Natural killer cell (primary cell): ENCODE measurements around the gene PTMA. TPM values are rescaled to one million over a fixed set of nuclear protein-coding genes. Genes with fewer than 3 reads are reported as not detected.

Experiments used
- ATAC-seq, 3 donors: fragments of 150-1000 bp in 2 of 3; fragments of 200-7000 bp in 1 of 3; cut with Tn5 transposase; 1 replicate in 1 of 3; 2 replicates in 2 of 3; pipeline ENCODE4 v1.10.0; 2021; ENCODE audit warnings: mild to moderate bottlenecking in 2 of 3, moderate library complexity in 2 of 3
- DNase-seq, 2 donors: peaks; one replicate each; pipeline versions ENCODE4 v3.0.0 to v3.0.0-alpha.2; 2013 to 2021; ENCODE audit warnings: mixed read lengths in 1 of 2
- H3K27ac ChIP-seq: one replicate; pipeline ENCODE4 v1.5.1; 2013; ENCODE audit warnings: mild to moderate bottlenecking, low read length
- H3K27me3 ChIP-seq: one replicate; pipeline ENCODE4 v1.6.1; 2013; ENCODE audit warnings: low read length; ENCODE audit not compliant: control insufficient read depth, insufficient read depth
- H3K36me3 ChIP-seq: one replicate; pipeline ENCODE4 v1.6.1; 2013; ENCODE audit warnings: low read length; ENCODE audit not compliant: control insufficient read depth, insufficient read depth
- H3K4me1 ChIP-seq: one replicate; pipeline ENCODE4 v1.6.1; 2013; ENCODE audit warnings: low read length; ENCODE audit not compliant: control insufficient read depth, insufficient read depth
- H3K4me3 ChIP-seq: one replicate; pipeline ENCODE4 v1.5.1; 2013; ENCODE audit warnings: low read length
- H3K9me3 ChIP-seq: one replicate; pipeline ENCODE4 v1.6.1; 2013; ENCODE audit warnings: low read length; ENCODE audit not compliant: control insufficient read depth, insufficient read depth
- H3K27ac Mint-ChIP-seq, 2 donors: one replicate each; pipeline ENCODE4 v1.8.0; 2022; ENCODE audit warnings: mild to moderate bottlenecking in 2 of 2, mixed read lengths in 2 of 2, moderate library complexity in 1 of 2
- H3K27me3 Mint-ChIP-seq, 2 donors: one replicate each; pipeline ENCODE4 v1.8.0; 2022; ENCODE audit warnings: low read depth in 2 of 2, mixed read lengths in 2 of 2
- H3K36me3 Mint-ChIP-seq: one replicate; pipeline ENCODE4 v1.8.0; 2022; ENCODE audit warnings: mixed read lengths
- H3K4me1 Mint-ChIP-seq, 2 donors: one replicate each; pipeline ENCODE4 v1.8.0; 2022; ENCODE audit warnings: mixed read lengths in 2 of 2
- H3K4me3 Mint-ChIP-seq: one replicate; pipeline ENCODE4 v1.8.0; 2022; ENCODE audit warnings: mild to moderate bottlenecking, moderate library complexity, mixed read lengths
- H3K9me3 Mint-ChIP-seq, 2 donors: one replicate each; pipeline ENCODE4 v1.8.0; 2022; ENCODE audit warnings: mixed read lengths in 2 of 2
- CTCF ChIP-seq: fragments of 200-600 bp; IDR thresholded peaks from one replicate; pipeline ENCODE4 v1.8.0; 2022; ENCODE audit warnings: antibody characterized with exemption
- whole genome bisulfite sequencing: methylation state at CpG from one replicate; pipeline ENCODE4 v1.1.7; 2013; ENCODE audit warnings: missing lambda C conversion rate; ENCODE audit not compliant: insufficient coverage; 5-methylcytosine and 5-hydroxymethylcytosine counted together
- intact Hi-C: fragments of 100-400 bp; cut with micrococcal nuclease; formaldehyde crosslinking; loops from one replicate; pipeline ENCODE4 v1.14.2; 2022
- total RNA-seq, 4 donors: library from RNA; stranded (reverse); fragments of 120-200 nt in 1 of 4; gene quantifications; one replicate each; pipeline versions ENCODE4 v1.2.3 to v1.2.4, GENCODE V29; 2013 to 2022

The PTMA gene
- total RNA-seq, 3 donors from 2014 or later (not counting 1 experiment from before 2014, with no cell fraction given): 1,245 to 1,643 (median 1,314) TPM

GRCh38 chr2:231709636-231709980 lies 1.3 kb downstream of the PTMA start:
- intact Hi-C loops: loop anchor here (5.0 kb wide), 3 partner anchors 197 to 317 kb away; partner anchors contain the start of gene NCL
- Histone ChIP-seq H3K27ac (peak overlapping the region; percentile 92), H3K27me3 (no peaks in the 10 kb centered on the region), H3K4me3 (peak overlapping the region; percentile 91), H3K9me3 (no peaks in the 10 kb centered on the region), H3K36me3 (peaks cover 25% of the 10 kb centered on the region), H3K4me1 (peaks cover 55% of the 10 kb centered on the region)
- peak overlapping the region; percentile 97 to 100 for H3K27ac Mint-ChIP-seq
- no peak for TF ChIP-seq CTCF
- under 1% methylated on average over 33 of the region's 33 CpGs for WGBS
- H3K36me3 Mint-ChIP-seq: peaks cover 13% of the 10 kb centered on the region
- peaks cover 43 to 57% of the 10 kb centered on the region in 2 donors for H3K4me1 Mint-ChIP-seq
- H3K4me3 Mint-ChIP-seq: peak overlapping the region; percentile 99
- no peak for ATAC-seq
- peak in 1 of 2 donors; percentile 61 for DNase-seq
- H3K9me3 Mint-ChIP-seq: no peaks in the 10 kb centered on the region
- peaks cover 0 to 6% of the 10 kb centered on the region in 2 donors for H3K27me3 Mint-ChIP-seq

- peak; percentile 87 for TF ChIP-seq CTCF
- intact Hi-C loops: loop anchor here (5.0 kb wide), 3 partner anchors 198 to 318 kb away; partner anchors contain the start of gene NCL
- H3K4me3 ChIP-seq: peak overlapping the region; percentile 91
- Mint-ChIP-seq H3K4me3 (peak overlapping the region; percentile 99), H3K27me3 (peaks cover 0 to 6% of the 10 kb centered on the region in 2 donors), H3K9me3 (no peaks in the 10 kb centered on the region), H3K4me1 (peaks cover 41 to 60% of the 10 kb centered on the region in 2 donors), H3K36me3 (peaks cover 13% of the 10 kb centered on the region), H3K27ac (peak overlapping the region; percentile 97 to 100)
- H3K36me3 ChIP-seq: peaks cover 27% of the 10 kb centered on the region
- peak overlapping the region; percentile 94 for H3K27ac ChIP-seq
- H3K4me1 ChIP-seq: peaks cover 60% of the 10 kb centered on the region
- DNase-seq: peak; percentile 95 to 96
- ATAC-seq: peak; percentile 19 to 48 (median 27)
- no peaks in the 10 kb centered on the region for H3K9me3 ChIP-seq
- WGBS: under 1% methylated on average over 105 of the region's 105 CpGs
- H3K27me3 ChIP-seq: no peaks in the 10 kb centered on the region
These were observed 1.9 kb downstream of the PTMA start for GRCh38 chr2:231709981-231710798.

GRCh38 chr2:231710799-231711676 lies 2.7 kb downstream of the PTMA start:
- Mint-ChIP-seq H3K27me3 (peaks cover 0 to 6% of the 10 kb centered on the region in 2 donors), H3K27ac (peak overlapping the region; percentile 97), H3K4me1 (peaks cover 38 to 66% of the 10 kb centered on the region in 2 donors), H3K9me3 (no peaks in the 10 kb centered on the region), H3K4me3 (peak overlapping the region; percentile 99), H3K36me3 (peaks cover 13% of the 10 kb centered on the region)
- no peak for TF ChIP-seq CTCF
- Histone ChIP-seq H3K9me3 (no peaks in the 10 kb centered on the region), H3K4me3 (peak overlapping the region; percentile 40), H3K27ac (peak overlapping the region; percentile 94), H3K27me3 (no peaks in the 10 kb centered on the region), H3K4me1 (peaks cover 56% of the 10 kb centered on the region), H3K36me3 (peaks cover 27% of the 10 kb centered on the region)
- ATAC-seq (no peak), DNase-seq (peak in 1 of 2 donors; percentile 45)
- intact Hi-C loops: no loop called here
- 3% methylated on average over 40 of the region's 43 CpGs for WGBS
